PC-9 (cell line): ENCODE measurements around the gene TAX1BP1. TPM values are rescaled to one million over a fixed set of nuclear protein-coding genes. Genes with fewer than 3 reads are reported as not detected.

Experiments used
- BruUV-seq: library from RNA; stranded (reverse); fragments of 400-500 nt; replicated peaks from 2 replicates; lab custom pipeline; 2021; lab: Mats Ljungman, UMichigan
- CTCF ChIA-PET: fragments of 300-600 bp; sonication (Branson Sonifier 250); formaldehyde crosslinking; loops from one replicate; lab custom pipeline; 2022; ENCODE audit warnings: antibody characterized with exemption; lab: Charles Lee
- POLR2A ChIA-PET: fragments of 300-600 bp; sonication (Branson Sonifier 250); formaldehyde crosslinking; loops from one replicate; lab custom pipeline; 2022; ENCODE audit warnings: antibody characterized with exemption; ENCODE audit not compliant: unreplicated experiment; lab: Charles Lee
- DNase-seq, 2 experiments: peaks; one replicate each; pipeline versions ENCODE4 v3.0.0 to v3.0.0-alpha.2; 2015 to 2022; ENCODE audit warnings: mixed read lengths in 1 of 2
- H2AFZ ChIP-seq: fragments of 200-600 bp; sonication (generic); 2 replicates; pipeline ENCODE4 v1.8.1; 2017; ENCODE audit warnings: antibody characterized with exemption
- H3F3A ChIP-seq: fragments of 200-600 bp; sonication (generic); 2 replicates; pipeline ENCODE4 v1.8.1; 2017; ENCODE audit warnings: antibody characterized with exemption, mild to moderate bottlenecking, low read depth; ENCODE audit not compliant: insufficient read depth
- H3K27ac ChIP-seq: fragments of 200-600 bp; sonication (generic); 2 replicates; pipeline ENCODE4 v1.6.1; 2016; ENCODE audit warnings: mixed run types
- H3K27me3 ChIP-seq: fragments of 200-600 bp; sonication (generic); 2 replicates; pipeline ENCODE4 v1.6.1; 2016; ENCODE audit warnings: low read depth, mixed run types; ENCODE audit not compliant: insufficient read depth
- H3K36me3 ChIP-seq: fragments of 200-600 bp; sonication (generic); 2 replicates; pipeline ENCODE4 v1.6.1; 2016; ENCODE audit warnings: low read depth, mixed run types
- H3K4me1 ChIP-seq: fragments of 200-600 bp; sonication (generic); replicated peaks from 2 replicates; pipeline ENCODE4 v1.6.1; 2016; ENCODE audit warnings: mixed run types; ENCODE audit not compliant: insufficient read depth
- H3K4me2 ChIP-seq: fragments of 200-600 bp; sonication (generic); 2 replicates; pipeline ENCODE4 v1.6.1; 2017; ENCODE audit warnings: mixed run types
- H3K4me3 ChIP-seq: fragments of 200-600 bp; sonication (generic); 2 replicates; pipeline ENCODE4 v1.6.1; 2016; ENCODE audit warnings: mixed run types
- H3K79me2 ChIP-seq: fragments of 200-600 bp; sonication (generic); 2 replicates; pipeline ENCODE4 v1.6.1; 2017; ENCODE audit warnings: low read depth, mixed run types
- H3K9me2 ChIP-seq: fragments of 200-600 bp; sonication (generic); 2 replicates; pipeline ENCODE4 v1.8.1; 2017; ENCODE audit warnings: mild to moderate bottlenecking; ENCODE audit not compliant: insufficient read depth
- H3K9me3 ChIP-seq: fragments of 200-600 bp; sonication (generic); 2 replicates; pipeline ENCODE4 v1.8.1; 2016; ENCODE audit warnings: low read depth; ENCODE audit not compliant: insufficient read depth
- H4K20me1 ChIP-seq: fragments of 200-600 bp; sonication (generic); 2 replicates; pipeline ENCODE4 v1.8.1; 2017; ENCODE audit not compliant: insufficient read depth
- EZH2 ChIP-seq: fragments of 200-600 bp; sonication (generic); IDR thresholded peaks from 2 replicates; pipeline ENCODE4 v1.8.0; 2017; ENCODE audit warnings: antibody characterized with exemption, low read depth
- intact Hi-C: fragments of 100-400 bp; cut with micrococcal nuclease; formaldehyde crosslinking; loops from one replicate; pipeline ENCODE4 v1.10.0; 2022; ENCODE audit not compliant: unreplicated experiment
- total RNA-seq: library from RNA; stranded (reverse); gene quantifications from 2 replicates; pipeline ENCODE4 v1.2.3, GENCODE V29; 2021
- TF ChIP-seq, protein P1 (sequence below): fragments of 200-600 bp; sonication (generic); conservative IDR thresholded peaks from 2 replicates; pipeline ENCODE4 v1.6.1; 2017; ENCODE audit warnings: mixed run types, antibody characterized with exemption, mild to moderate bottlenecking, moderate library complexity

The TAX1BP1 gene
- total RNA-seq, 1 experiment from 2014 or later, result 174 TPM

DNA sequence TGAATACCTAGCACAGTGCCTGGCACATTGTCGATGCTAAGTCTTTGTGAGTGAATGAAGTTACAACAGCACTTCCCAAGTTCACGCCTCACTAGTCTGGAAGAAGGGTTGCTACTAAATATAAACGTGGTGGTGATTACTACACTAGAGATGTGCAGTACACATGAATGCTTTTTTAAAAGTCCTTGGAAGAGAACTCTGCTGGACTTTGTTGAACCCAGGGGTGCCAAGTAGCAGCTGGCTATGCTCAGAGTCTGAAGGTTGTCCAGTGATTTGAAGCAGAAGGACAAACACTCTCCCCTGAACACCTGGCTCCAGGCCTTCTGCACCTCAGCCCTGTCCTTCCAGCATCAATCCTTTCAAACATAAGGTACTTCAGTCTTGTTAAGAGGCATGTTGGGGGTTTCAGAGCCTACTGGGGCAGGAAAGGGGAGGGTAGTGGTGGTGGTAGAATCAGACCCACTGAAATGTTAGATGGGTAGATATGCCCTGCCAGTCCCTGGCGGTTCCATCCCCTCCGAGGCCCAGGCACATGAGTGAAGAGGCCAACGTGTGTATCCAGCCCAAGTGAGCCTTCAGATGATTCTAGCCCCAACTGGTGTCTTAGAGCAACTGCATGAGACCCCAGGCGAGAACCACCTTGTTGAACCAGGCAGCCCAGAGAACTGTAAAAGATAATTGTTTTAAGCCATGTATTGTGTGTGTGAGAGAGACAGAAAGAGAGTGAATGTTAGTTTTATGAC, 94.4 kb downstream of the TAX1BP1 start:
- Histone ChIP-seq H3K36me3 (no peaks in the 10 kb centered on the region), H3K4me1 (no peaks in the 10 kb centered on the region), H3K9me2 (no peaks in the 10 kb centered on the region), H2AFZ (no peak overlapping the region), H3K79me2 (no peaks in the 10 kb centered on the region), H3F3A (no peaks in the 10 kb centered on the region; the same call in 1 of the 2 replicates), H3K9me3 (no peaks in the 10 kb centered on the region), H4K20me1 (no peaks in the 10 kb centered on the region), H3K4me2 (no peak overlapping the region), H3K4me3 (no peak overlapping the region), H3K27me3 (no peaks in the 10 kb centered on the region), H3K27ac (no peak overlapping the region)
- intact Hi-C loops, result no loop called here
- ChIA-PET CTCF (interaction anchor here (0.7 kb wide), 1 partner anchor 17 kb away, joined by 4 read pairs; no protein-coding TSS in a partner anchor), POLR2A (interaction anchor here (0.5 kb wide), 1 partner anchor 70 kb away, joined by 4 read pairs; no protein-coding TSS in a partner anchor)
- DNase-seq, result no peak
- no TSS peak for BruUV-seq
- TF ChIP-seq, protein P1, sequence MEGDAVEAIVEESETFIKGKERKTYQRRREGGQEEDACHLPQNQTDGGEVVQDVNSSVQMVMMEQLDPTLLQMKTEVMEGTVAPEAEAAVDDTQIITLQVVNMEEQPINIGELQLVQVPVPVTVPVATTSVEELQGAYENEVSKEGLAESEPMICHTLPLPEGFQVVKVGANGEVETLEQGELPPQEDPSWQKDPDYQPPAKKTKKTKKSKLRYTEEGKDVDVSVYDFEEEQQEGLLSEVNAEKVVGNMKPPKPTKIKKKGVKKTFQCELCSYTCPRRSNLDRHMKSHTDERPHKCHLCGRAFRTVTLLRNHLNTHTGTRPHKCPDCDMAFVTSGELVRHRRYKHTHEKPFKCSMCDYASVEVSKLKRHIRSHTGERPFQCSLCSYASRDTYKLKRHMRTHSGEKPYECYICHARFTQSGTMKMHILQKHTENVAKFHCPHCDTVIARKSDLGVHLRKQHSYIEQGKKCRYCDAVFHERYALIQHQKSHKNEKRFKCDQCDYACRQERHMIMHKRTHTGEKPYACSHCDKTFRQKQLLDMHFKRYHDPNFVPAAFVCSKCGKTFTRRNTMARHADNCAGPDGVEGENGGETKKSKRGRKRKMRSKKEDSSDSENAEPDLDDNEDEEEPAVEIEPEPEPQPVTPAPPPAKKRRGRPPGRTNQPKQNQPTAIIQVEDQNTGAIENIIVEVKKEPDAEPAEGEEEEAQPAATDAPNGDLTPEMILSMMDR, result no peak
- TF ChIP-seq EZH2, result no peak

DNA sequence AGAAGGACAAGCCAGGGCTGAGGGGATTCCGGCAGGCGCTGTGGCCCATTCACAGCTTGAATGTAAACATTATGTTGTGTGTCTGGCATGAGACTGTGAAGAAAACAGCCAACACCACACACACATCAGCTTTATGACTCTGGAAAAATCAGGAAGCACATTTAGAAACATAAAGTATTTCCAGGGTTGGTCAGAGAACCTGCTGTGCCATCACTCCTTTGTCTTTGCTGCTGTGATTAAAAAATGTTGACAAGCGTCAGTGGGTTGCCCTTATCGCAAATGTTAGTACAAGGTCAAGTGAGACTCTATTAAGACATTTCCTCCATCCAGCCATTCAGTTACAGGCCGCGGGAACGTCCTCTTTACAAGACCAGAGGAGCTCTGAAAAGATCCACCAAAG, 95.4 kb downstream of the TAX1BP1 start:
- H3K9me3 ChIP-seq, result no peaks in the 10 kb centered on the region
- no TSS peak for BruUV-seq

DNA sequence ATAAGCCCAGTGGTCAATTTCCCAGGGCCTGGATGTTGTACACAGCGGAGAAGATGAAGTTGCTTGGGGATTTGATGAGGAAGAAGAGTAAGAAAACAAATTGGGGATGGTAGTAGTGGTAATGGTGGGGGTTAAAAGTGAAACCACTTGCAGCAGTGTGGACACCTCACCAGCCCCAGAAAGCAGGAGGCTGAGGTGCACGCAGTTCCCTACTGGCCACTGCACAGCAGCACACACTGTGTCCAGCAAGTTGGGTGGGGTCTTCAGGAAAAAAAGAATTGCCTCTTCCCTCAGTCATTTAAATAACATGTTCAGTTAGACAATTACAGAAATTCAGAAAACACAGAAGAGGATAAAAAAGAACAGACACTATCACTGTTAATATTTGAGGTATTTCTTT, 96.6 kb downstream of the TAX1BP1 start:
- intact Hi-C loops, result loop anchor here (5.0 kb wide), 1 partner anchor 81 kb away; no protein-coding TSS in a partner anchor
- Histone ChIP-seq H3K27ac (no peak overlapping the region), H3K27me3 (no peaks in the 10 kb centered on the region), H4K20me1 (no peaks in the 10 kb centered on the region), H3K4me1 (no peaks in the 10 kb centered on the region), H3K9me3 (no peaks in the 10 kb centered on the region), H3K36me3 (no peaks in the 10 kb centered on the region), H3K79me2 (no peaks in the 10 kb centered on the region), H3K4me3 (no peak overlapping the region), H3F3A (no peaks in the 10 kb centered on the region), H3K9me2 (no peaks in the 10 kb centered on the region), H3K4me2 (no peak overlapping the region), H2AFZ (no peak overlapping the region)
- ChIA-PET CTCF (no interaction called here), POLR2A (no interaction called here)
- TF ChIP-seq, protein P1, result no peak
- TF ChIP-seq EZH2, result no peak
- no TSS peak for BruUV-seq
- DNase-seq, result no peak

More for the DNA sequence above, 95.4 kb downstream of the TAX1BP1 start:
- no peaks in the 10 kb centered on the region for H3K27me3 ChIP-seq
- H3K27ac ChIP-seq, result no peak overlapping the region
- DNase-seq, result no peak
- TF ChIP-seq EZH2, result no peak
- TF ChIP-seq, protein P1, result no peak
- H3K9me2 ChIP-seq, result no peaks in the 10 kb centered on the region
- intact Hi-C loops, result loop anchor here (5.0 kb wide), 1 partner anchor 82 kb away; no protein-coding TSS in a partner anchor
- H3K36me3 ChIP-seq, result no peaks in the 10 kb centered on the region
- no peaks in the 10 kb centered on the region for H4K20me1 ChIP-seq
- H3F3A ChIP-seq, result no peaks in the 10 kb centered on the region; the same call in 1 of the 2 replicates
- no peaks in the 10 kb centered on the region for H3K4me1 ChIP-seq
- H3K79me2 ChIP-seq, result no peaks in the 10 kb centered on the region
- H2AFZ ChIP-seq, result no peak overlapping the region
- no peak overlapping the region for H3K4me3 ChIP-seq
- ChIA-PET POLR2A (no interaction called here), CTCF (no interaction called here)
- no peak overlapping the region for H3K4me2 ChIP-seq
